A549 treated with AZD9567 at 1 μM for 4 hours (cell line): ENCODE measurements around the gene LAMB2. TPM values are rescaled to one million over a fixed set of nuclear protein-coding genes. Genes with fewer than 3 reads are reported as not detected.

Experiments used
- total RNA-seq: library from RNA; stranded (reverse); fragments of 200-300 nt; extraction: Qiagen RNA extraction; gene quantifications from 5 replicates; pipeline ENCODE4 v1.2.3, GENCODE V29; 2022; ENCODE audit not compliant: insufficient read depth

LAMB2 gene
- total RNA-seq, result 98.2 to 133 TPM (median 104 TPM) in 5 replicates

DNA sequence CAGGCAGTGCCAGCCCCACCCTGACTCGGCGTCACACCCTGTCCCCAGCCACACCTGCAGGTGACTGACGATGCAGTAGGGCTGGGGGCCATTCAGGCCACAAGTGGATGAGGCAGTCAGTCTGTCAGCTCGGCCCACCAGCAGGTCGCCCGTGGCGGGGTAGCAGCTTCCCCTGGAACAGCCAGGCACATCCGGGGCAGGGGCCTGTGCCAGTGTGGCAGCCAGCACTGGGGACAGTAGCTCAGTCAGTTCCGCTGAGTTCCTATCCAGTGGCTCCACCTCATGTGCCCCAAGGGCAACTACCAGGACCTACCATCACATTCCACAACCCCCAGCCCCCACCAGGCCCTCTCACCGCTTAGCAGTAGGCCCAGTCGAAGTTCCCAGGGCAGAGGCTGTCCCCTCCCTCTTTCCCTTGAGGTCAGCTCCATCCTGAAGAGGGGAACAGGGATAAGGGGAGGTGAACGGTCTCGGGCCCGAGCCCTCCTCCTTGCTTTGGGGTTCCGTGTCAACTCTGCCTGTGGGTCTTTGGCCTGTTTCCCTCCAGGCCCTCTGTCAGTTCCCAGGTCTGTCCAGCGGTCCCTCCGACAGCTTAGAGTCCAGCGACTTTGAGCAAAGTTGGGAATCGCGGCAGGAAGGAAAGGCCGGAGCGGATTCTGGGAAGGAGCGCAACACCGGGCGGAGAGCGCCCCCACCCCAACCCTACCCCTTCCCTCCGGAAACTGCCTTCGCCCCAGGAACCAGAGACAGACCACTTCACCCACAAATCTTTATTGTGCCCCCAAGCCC, at the start of gene LAMB2:
Gene LAMB2 (minus strand): TSS at position 614 of the 789 bp plus-strand sequence. CDS start 183 bp downstream, at position 431.

DNA sequence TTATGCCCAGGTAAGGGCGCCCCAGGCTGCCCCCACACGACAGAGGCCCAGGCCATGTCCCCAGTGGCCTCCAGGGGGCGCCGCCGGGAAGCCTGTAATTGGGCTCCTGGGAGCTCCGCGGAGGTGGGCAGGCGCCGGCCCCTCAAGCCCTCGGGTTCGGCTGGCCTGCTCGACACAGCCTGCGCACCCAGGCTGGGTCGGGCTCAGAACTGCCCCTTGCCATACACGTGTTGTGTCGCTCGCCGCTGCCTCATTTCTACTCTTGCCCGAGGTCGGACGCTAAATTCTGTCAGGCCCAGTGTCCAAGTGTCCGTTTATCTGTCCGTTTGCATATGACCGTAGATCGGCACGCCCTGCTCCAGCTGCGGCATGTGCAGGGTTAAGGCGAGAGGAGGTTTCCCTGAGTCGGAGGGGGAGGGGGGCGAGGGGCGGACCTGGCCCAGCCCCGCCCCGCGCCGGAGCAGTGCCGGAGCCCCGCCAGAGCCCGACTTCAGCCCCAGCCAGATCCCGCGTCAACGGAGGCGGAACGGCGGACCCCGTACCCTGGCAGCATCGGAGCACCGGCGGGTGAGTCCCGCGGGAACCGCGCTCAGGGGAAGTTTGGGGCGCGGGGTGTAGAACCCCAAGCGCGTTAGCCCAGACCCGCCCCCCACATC, 38.4 kb upstream of the LAMB2 start, which contains the start of gene KLHDC8B:
Gene KLHDC8B (plus strand): TSS at position 480 of the 656 bp plus-strand sequence. CDS start 1,172 bp downstream, outside the sequence.

DNA sequence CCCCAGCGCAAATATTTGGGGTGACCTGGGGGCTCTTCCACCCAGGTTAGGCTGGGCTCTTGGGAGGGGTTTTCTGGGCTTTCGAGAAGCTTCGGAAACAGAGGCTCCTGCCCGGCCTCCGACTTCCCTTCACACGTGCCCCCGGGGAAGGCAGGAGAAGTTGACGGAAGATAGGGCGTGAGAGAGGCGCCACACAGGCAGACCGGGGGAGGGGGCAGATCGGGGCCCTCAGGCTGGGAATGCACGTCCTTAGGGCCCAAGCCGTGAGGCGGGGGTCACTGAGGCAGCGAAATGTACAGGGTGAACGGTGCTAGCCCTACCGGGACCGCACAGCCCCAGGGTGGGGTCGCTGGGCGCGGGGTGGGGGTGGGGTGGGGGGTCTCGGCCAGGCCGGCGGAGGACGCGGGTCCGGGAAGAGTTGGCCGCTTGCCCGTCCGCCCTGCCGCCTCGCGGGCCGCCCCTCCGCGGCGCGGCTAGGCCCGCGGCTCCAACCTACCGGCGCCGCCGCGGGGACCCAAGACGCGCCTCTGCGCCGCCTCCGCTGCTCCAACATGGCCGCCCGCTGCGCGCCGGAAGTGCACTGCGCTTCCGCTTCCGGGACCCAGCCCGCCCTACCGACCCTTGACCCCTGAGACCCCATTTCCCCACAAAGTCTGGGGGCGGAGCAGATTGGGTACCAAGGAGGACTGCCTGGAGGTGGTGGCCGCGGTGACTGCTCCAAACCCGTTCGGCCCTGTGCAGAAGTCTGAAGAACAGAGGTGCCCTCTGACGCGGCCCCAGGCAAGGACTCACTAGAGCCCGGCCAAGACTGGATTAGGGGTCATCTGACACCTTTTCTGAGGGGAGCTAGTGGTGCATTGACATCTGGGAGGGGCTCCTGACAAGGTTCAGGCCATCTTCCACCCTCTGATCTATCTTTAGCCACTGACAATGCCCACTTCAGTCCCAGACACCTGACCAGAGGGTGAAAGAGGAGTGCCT, 33.2 kb upstream of the LAMB2 start, which contains the start of gene CCDC71:
Gene CCDC71 (minus strand): TSS at position 561 of the 981 bp plus-strand sequence. CDS start 2,123 bp downstream, outside the sequence.

DNA sequence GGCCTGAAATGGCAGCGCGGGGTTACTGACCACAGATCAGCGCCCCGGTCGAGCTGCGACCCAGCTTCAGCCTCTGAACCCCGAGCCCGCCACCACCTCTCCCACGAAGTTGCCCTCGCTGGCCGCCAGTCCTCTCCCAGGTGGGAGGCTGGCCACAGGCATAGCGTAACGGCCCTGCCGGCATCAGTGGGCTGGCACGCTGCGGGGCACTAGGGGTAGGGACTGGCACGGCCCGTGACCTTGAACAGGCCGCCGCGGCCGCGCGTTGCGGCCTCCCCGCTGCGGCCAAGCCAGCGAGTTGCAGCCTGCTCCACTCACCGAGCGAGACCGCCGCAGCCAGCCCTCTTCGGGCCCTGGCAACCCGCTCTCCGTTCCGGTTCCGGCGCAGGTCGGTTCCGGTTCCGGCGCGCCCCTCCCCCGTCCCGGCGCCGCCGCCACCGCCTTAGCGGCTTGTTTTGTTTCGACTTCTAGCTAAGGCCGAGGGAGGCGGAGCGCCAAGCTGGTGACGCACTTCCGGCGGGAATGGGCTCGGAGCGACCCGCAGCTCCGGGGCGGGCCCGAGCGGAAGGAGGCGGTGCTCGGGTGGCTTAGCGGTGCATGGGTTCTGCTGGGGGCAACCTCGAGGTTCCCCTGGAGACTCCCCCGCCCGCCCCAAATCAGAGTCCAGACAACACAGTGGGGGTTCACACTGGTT, 12.3 kb downstream of the LAMB2 start, which contains the start of gene USP19:
Gene USP19 (minus strand): TSS at position 386 of the 694 bp plus-strand sequence. CDS start 1,678 bp downstream, outside the sequence.

DNA sequence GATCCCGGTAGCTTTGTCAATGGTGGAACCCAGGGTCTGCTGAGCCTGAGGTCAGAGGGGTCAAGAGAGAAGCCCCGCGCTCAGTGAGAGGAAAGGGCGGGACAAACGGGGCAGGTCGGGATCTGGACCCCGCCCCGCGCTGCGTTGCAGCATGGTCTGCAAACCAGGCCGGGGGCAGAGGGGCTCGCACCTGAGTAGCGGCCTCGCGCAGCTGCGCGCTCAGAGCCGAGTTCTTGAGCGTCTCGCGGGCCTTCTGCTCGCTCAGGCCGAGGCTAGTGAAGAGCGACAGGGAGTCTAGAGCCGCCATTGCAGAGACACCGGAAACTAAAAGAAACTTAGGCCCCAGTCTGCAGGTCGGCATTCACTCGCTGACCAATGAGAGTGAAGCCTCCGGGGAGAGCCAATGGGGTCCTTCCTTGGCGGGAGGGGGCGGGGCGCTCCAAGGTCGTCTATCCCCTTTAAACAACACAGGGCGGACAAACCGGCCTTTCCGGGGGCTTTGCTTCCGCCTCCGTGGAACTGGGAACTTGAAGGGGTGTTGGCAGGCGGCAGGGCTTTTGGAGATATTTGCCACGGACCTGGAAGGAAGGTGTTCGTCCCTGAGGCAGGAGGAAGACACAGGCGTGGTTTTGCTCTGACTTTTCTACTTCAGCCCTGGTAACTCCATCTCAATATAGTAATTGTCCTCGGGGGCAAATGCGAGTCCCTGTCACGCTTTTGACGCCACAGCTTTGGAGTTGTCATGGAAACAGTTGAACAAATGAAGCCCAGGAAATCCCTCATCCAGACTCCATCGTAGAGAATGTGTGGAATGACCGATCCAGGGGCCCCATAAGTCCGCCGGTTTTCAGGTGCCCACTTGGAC, 28.2 kb downstream of the LAMB2 start, which contains the start of gene QARS1:
Gene QARS1 (minus strand): TSS at position 331 of the 865 bp plus-strand sequence. CDS start 24 bp downstream, at position 307.

DNA sequence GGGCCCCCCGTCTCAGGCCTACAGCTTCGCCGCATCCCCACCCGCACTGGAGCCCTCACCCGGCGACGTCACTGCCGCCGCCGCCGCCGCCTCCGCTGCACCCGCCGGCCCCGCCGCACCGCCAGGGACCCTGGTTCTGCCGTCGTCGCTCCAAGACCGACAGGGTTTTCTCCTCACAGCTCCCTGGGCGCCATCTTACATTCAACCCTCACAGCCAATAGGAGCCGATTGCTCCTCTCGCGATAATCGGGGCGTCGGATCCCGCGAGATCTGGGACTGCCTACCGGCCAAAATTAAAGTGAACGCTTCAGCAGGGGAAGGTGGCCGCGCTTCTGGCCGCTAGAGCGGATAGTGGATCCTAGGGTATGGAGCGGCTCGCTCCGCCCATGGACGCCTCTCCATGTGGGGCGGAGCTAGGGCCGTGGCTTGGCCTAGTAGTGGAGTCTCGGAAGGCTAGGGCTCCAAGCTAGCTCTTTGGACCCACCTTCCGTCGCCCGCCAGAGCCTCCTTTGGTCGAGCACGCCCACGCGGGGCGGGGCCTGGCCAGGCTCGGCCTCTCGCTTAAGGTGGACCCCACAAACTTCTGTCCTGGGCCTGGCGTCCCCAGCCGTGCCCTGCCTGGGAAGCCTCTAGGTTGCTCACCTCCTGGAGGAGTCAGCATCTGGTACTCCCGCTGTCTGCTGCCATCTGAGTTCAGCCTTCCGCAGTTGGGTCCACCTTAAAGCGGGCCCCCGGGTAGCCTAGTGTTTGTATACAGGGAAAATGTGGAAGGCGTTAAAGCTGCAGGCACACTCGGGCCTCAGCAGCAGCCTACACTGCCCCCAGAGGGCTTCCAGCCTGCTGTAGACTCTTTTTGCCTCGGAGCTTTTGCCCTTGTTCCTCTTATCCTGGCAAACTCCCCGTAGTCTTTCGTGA, 38.7 kb downstream of the LAMB2 start, which contains the start of gene QRICH1:
Gene QRICH1 (minus strand): TSS at position 219 of the 915 bp plus-strand sequence. CDS start 17,054 bp downstream, outside the sequence.

Other genes with a start within 250 kb of the LAMB2 start
- gene SLC25A20, start 234.2 kb downstream of the LAMB2 start, total RNA-seq, result 5.8 to 10.4 TPM (median 9.5 TPM) in 5 replicates
- gene ARIH2, start 214.2 kb downstream of the LAMB2 start, total RNA-seq, result 51.8 to 67.0 TPM (median 55.1 TPM) in 5 replicates
- 17.1 to 20.0 TPM (median 18.3 TPM) in 5 replicates for gene P4HTM, start 142.8 kb downstream of the LAMB2 start, total RNA-seq
- 62.9 to 82.1 TPM (median 77.8 TPM) in 5 replicates for gene WDR6, start 125.7 kb downstream of the LAMB2 start, total RNA-seq
- 19.8 to 26.3 TPM (median 26.0 TPM) in 5 replicates for gene DALRD3, start 114.5 kb downstream of the LAMB2 start, total RNA-seq
- gene NDUFAF3, start 110.9 kb downstream of the LAMB2 start, total RNA-seq, result 64.2 to 93.5 TPM (median 87.1 TPM) in 5 replicates
- gene IMPDH2, start 103.7 kb downstream of the LAMB2 start, total RNA-seq, result 128 to 175 TPM (median 165 TPM) in 5 replicates
- 35.3 to 40.4 TPM (median 38.3 TPM) in 5 replicates for gene QRICH1, start 39.0 kb downstream of the LAMB2 start, total RNA-seq
- 138 to 189 TPM (median 143 TPM) in 5 replicates for gene QARS1, start 28.3 kb downstream of the LAMB2 start, total RNA-seq
- 23.0 to 26.1 TPM (median 24.1 TPM) in 5 replicates for gene USP19, start 12.2 kb downstream of the LAMB2 start, total RNA-seq
- 13.6 to 16.8 TPM (median 15.9 TPM) in 5 replicates for gene CCDC71, start 33.3 kb upstream of the LAMB2 start, total RNA-seq
- 4.2 to 7.4 TPM (median 4.6 TPM) in 5 replicates for gene KLHDC8B, start 38.5 kb upstream of the LAMB2 start, total RNA-seq
- 1.7 to 3.0 TPM (median 1.9 TPM) in 5 replicates for gene C3orf62, start 144.2 kb upstream of the LAMB2 start, total RNA-seq
- 11.6 to 14.8 TPM (median 14.2 TPM) in 5 replicates for gene USP4, start 207.0 kb upstream of the LAMB2 start, total RNA-seq
- gene GPX1, start 225.3 kb upstream of the LAMB2 start, total RNA-seq, result 192 to 317 TPM (median 287 TPM) in 5 replicates